LNCAP (cell line): ENCODE measurements around the gene BSDC1.

ENCODE experiments used
- TF ChIP-seq, protein P1 (sequence below): fragments of 450-650 bp; IDR thresholded peaks from 2 replicates; pipeline ENCODE4 v1.5.1; 2017; ENCODE audit warnings: mild to moderate bottlenecking

Gene BSDC1

DNA sequence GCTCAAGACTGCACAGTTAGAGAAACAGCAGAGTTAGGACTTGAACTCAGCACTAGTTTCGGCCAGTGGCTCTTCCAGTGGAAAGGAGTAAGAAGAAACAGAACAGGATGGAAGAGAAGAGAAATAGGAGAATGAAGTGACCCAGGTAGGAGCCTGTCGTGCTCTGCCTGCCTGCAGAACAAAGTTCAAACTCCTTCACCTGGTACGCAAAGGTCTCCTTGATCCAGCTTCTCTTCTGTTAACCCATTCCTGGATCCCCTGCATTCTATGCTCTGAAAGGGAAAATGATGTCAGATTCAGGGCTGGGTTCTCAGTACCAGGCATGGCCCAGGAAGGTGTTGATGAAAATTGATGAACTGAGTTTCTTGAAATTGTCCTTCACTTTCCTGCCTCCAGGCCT lies 35.8 kb downstream of the BSDC1 start:
- TF ChIP-seq, protein P1, sequence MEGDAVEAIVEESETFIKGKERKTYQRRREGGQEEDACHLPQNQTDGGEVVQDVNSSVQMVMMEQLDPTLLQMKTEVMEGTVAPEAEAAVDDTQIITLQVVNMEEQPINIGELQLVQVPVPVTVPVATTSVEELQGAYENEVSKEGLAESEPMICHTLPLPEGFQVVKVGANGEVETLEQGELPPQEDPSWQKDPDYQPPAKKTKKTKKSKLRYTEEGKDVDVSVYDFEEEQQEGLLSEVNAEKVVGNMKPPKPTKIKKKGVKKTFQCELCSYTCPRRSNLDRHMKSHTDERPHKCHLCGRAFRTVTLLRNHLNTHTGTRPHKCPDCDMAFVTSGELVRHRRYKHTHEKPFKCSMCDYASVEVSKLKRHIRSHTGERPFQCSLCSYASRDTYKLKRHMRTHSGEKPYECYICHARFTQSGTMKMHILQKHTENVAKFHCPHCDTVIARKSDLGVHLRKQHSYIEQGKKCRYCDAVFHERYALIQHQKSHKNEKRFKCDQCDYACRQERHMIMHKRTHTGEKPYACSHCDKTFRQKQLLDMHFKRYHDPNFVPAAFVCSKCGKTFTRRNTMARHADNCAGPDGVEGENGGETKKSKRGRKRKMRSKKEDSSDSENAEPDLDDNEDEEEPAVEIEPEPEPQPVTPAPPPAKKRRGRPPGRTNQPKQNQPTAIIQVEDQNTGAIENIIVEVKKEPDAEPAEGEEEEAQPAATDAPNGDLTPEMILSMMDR, result no peak

DNA sequence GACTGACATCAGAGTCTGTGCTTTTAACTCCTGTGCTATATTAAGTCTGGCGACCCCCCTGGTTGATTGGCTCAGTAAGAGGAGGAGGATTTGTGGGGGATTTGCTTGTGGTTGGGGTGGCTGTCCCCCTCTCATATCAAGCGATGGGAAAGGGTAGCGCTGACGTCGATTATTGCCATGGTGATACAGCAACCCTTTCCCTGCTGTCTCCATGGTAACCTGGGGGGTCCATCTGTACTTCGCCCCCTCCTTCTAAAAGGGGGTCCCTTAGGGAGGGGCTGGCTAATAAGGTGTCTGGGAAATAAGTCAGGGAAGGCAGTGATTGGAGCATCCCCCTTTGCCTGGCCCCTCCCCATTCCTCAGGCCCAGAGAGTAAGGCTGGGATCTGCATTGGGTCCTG lies 36.6 kb downstream of the BSDC1 start:
- TF ChIP-seq, protein P1, result no peak

DNA sequence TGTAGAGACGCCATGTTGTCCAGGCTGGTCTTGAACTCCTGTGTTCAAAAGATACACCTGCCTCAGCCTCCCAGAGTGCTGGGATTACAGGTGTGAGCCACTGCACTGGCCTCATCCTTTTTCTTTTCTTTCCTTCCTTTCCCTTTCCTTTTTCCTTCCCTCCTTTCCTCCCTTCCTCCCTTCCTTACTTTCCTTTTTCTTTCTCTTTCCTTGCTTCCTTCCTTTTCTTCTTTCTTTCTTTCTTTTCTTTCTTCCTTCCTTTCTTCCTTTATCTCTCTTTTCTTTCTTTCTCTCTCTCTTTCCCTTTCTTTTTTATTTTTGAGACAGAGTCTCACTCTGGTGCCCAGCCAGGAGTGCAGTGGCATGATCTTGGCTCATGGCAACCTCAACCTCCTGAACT lies 37.8 kb downstream of the BSDC1 start:
- TF ChIP-seq, protein P1, result no peak

DNA sequence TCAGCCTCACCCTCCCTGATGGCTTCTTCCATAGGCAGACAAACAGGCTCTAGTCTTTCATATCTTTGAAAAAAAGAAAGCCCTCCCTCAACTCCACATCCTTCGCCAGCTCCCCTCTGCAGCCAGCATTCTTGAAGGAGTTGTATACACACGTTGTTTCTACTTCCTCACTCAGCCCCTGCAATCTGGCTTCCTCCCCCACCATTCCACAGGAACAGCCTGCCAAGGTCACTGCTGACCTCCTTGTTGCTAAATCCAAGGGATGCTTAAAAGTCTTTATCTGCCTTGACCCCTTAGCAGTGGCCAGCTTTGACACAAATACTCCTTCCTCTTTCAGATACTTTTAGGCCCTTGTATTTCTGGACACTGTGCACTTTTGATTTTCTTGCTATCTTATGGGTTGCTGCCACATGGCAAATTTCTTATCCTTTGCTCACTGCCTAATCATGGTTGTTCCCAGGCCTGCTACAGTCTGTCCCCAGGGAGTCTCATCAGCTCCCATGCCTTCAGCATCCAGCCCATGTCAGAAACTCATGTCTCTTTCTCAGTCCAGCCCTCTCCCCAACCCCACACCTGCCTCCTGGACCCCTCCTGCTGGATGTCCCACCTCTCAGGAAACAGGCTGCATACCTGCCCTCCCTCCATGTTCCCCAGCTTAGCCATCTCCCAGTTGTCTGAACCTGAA lies 40.2 kb downstream of the BSDC1 start:
- TF ChIP-seq, protein P1, result no peak

DNA sequence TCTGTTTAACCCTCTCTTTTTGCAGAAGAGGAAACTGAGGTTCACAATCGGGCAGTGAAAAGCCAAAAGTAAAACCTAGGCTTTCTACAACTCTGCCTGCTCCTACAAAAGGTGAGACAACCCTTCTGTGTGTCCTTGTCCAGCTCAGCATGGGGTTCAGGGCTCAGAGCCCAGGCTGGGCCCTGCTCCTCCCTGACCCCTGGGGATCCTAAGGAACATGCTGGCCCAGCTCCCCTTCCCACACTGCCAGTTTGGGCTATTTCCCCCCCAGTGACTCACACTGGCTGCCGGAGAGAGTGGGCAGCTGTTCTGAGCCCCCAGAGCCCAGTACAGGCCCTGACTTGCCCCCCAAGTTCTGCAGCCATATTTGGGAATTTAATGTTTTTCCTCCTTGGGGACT lies 40.8 kb downstream of the BSDC1 start:
- TF ChIP-seq, protein P1, result no peak

DNA sequence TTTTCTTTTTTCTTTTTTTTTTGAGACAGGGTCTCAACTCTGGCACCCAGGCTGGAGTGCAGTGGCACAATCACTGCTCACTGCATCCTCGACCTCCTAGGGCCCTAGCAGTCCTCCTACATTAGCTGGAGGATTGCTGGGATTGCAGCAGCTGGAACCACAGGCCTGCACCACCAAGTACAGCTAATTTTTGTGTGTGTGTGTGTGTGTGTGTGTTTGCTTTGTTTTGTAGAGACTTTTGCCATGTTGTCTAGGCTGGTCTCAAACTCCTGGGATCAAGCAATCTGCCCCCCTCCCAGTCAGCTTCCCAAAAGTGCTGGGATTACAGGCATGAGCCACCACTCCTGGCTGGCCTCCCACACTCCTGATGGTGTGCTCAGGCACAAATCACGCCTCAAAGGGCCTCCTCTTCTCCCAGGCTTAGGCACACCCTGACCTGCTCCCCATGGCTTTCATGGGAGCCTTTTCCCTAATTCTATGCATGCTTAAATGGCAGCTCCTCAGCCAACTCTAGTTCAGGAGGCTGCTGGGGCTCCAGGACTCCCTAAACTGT lies 41.3 kb downstream of the BSDC1 start:
- TF ChIP-seq, protein P1, result no peak

DNA sequence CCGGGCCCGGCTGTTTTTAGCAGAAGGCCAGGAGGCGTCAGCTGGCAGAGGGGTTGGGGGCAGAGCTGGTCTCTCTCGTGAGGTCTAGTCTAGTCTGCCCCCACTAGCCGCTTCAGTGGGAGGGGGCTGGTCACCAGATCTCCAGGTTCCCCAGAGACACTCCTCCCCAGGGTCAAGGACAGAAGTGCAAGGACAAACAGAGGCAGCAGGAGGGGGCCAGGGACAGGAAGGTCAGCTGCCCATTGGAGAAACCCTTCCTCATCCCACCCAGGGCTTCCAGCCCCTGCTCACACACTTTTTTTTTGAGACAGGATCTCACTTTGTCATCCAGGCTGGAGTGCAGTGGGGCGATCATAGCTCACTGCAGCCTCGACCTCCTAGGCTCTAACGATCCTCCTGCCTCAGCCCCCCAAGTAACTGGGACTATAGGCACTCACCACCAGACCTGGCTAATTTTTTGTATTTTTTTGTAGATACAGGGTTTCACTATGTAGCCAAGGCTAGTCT lies 41.9 kb downstream of the BSDC1 start:
- TF ChIP-seq, protein P1, result no peak
